SK-N-SH (cell line): Measurements from ENCODE around the gene CCDC171. TPM values are rescaled to one million over a fixed set of nuclear protein-coding genes. Genes with fewer than 3 reads are reported as not detected.

Experiments used
- CTCF ChIA-PET: fragments of 300-600, 350-600 bp; formaldehyde crosslinking; extraction: SDS; loops from one replicate; lab custom pipeline; 2021; lab: Yijun Ruan, JAX
- POLR2A ChIA-PET: fragments of 350-600 bp; sonication (Branson Sonifier 250); formaldehyde crosslinking; extraction: SDS; loops from one replicate; lab custom pipeline; 2020; ENCODE audit warnings: antibody characterized with exemption, inconsistent platforms; lab: Yijun Ruan, JAX
- DNase-seq: peaks from one replicate; pipeline ENCODE4 v3.0.0; 2012
- H2AFZ ChIP-seq: fragments of 200-600 bp; sonication (generic); 2 replicates; pipeline ENCODE4 v1.8.1; 2016; ENCODE audit warnings: antibody characterized with exemption, mild to moderate bottlenecking, low read depth
- H3F3A ChIP-seq: fragments of 200-600 bp; sonication (generic); replicated peaks from 2 replicates; pipeline ENCODE3; 2016; ENCODE audit warnings: antibody characterized with exemption, mild to moderate bottlenecking; ENCODE audit not compliant: insufficient read depth
- H3K27ac ChIP-seq, 2 experiments: fragments of 200-500 bp in 1 of 2; fragments of 200-600 bp in 1 of 2; sonication (Bioruptor generic) in 1 of 2; sonication (generic), shearing (Covaris generic) in 1 of 2; 2 replicates each; pipeline versions ENCODE4 v1.5.1 to v1.6.1; 2014 to 2016; ENCODE audit warnings: low read depth in 2 of 2, inconsistent platforms in 1 of 2, low read length in 1 of 2, mild to moderate bottlenecking in 1 of 2, mixed read lengths in 1 of 2
- H3K27me3 ChIP-seq: fragments of 200-600 bp; sonication (generic), shearing (Covaris generic); 2 replicates; pipeline ENCODE4 v1.6.1; 2016; ENCODE audit warnings: mixed run types; ENCODE audit not compliant: insufficient read depth
- H3K36me3 ChIP-seq, 2 experiments: fragments of 200-500 bp in 1 of 2; fragments of 200-600 bp in 1 of 2; sonication (Bioruptor generic) in 1 of 2; sonication (generic) in 1 of 2; replicated peaks in 1 of 2; 2 replicates each; pipeline versions ENCODE3 to v1.5.1; 2014 to 2016; ENCODE audit warnings: low read length in 1 of 2, mild to moderate bottlenecking in 1 of 2; ENCODE audit not compliant: insufficient read depth in 2 of 2, control insufficient read depth in 1 of 2
- H3K4me1 ChIP-seq, 2 experiments: fragments of 200-500 bp in 1 of 2; fragments of 200-600 bp in 1 of 2; sonication (Bioruptor generic) in 1 of 2; sonication (generic), shearing (Covaris generic) in 1 of 2; 2 replicates each; pipeline versions ENCODE4 v1.5.1 to v1.6.1; 2014 to 2016; ENCODE audit warnings: low read depth in 1 of 2, low read length in 1 of 2, mixed run types in 1 of 2; ENCODE audit not compliant: insufficient read depth in 2 of 2, control insufficient read depth in 1 of 2
- H3K4me2 ChIP-seq: fragments of 200-600 bp; sonication (generic), shearing (Covaris generic); 2 replicates; pipeline ENCODE4 v1.6.1; 2017; ENCODE audit warnings: mixed run types
- H3K4me3 ChIP-seq, 2 experiments: fragments of 200-500 bp in 1 of 2; fragments of 200-600 bp in 1 of 2; sonication (Bioruptor generic) in 1 of 2; sonication (generic), shearing (Covaris generic) in 1 of 2; 2 replicates each; pipeline versions ENCODE4 v1.5.1 to v1.8.1; 2014 to 2016; ENCODE audit warnings: low read depth in 2 of 2, inconsistent platforms in 1 of 2, low read length in 1 of 2, mild to moderate bottlenecking in 1 of 2, mixed read lengths in 1 of 2, moderate library complexity in 1 of 2
- H3K79me2 ChIP-seq: fragments of 200-600 bp; sonication (generic); 2 replicates; pipeline ENCODE4 v1.8.1; 2017; ENCODE audit warnings: mild to moderate bottlenecking; ENCODE audit not compliant: insufficient read depth
- H3K9ac ChIP-seq: fragments of 200-600 bp; sonication (generic); 2 replicates; pipeline ENCODE4 v1.6.1; 2017; ENCODE audit warnings: mixed run types
- H3K9me2 ChIP-seq: fragments of 200-600 bp; sonication (generic); 2 replicates; pipeline ENCODE4 v1.6.1; 2017; ENCODE audit warnings: mixed run types
- H3K9me3 ChIP-seq: fragments of 200-600 bp; sonication (generic); 2 replicates; pipeline ENCODE4 v1.6.1; 2017; ENCODE audit warnings: mixed run types, mild to moderate bottlenecking, moderate library complexity
- H4K20me1 ChIP-seq: fragments of 200-600 bp; sonication (generic); 2 replicates; pipeline ENCODE4 v1.6.1; 2017; ENCODE audit warnings: mild to moderate bottlenecking, mixed run types; ENCODE audit not compliant: insufficient read depth
- CHD2 ChIP-seq: fragments of 150-350 bp; IDR thresholded peaks from 2 replicates; pipeline ENCODE4 v1.6.1; 2018; ENCODE audit warnings: low read length; ENCODE audit not compliant: partially characterized antibody
- ELF1 ChIP-seq: IDR thresholded peaks from 2 replicates; pipeline ENCODE4 v1.4.0; 2012
- EP300 ChIP-seq, 2 experiments: IDR thresholded peaks; 2 replicates each; pipeline versions ENCODE4 v1.4.0 to v1.6.1; 2012; ENCODE audit warnings: borderline replicate concordance in 1 of 2, low read depth in 1 of 2, low read length in 1 of 2
- MEF2A ChIP-seq: IDR thresholded peaks from 2 replicates; pipeline ENCODE4 v1.4.0; 2012; ENCODE audit warnings: low read depth, borderline replicate concordance
- MXI1 ChIP-seq: IDR thresholded peaks from 2 replicates; pipeline ENCODE4 v1.6.1; 2012; ENCODE audit warnings: mild to moderate bottlenecking, low read depth, low read length, improper control_type of control experiment
- NFIC ChIP-seq: IDR thresholded peaks from 2 replicates; pipeline ENCODE4 v1.4.0; 2012; ENCODE audit warnings: borderline replicate concordance
- NRF1 ChIP-seq: IDR thresholded peaks from 2 replicates; pipeline ENCODE4 v1.6.1; 2012; ENCODE audit warnings: low read depth, mild to moderate bottlenecking, low read length
- POLR2AphosphoS5 ChIP-seq: IDR thresholded peaks from 2 replicates; pipeline ENCODE4 v1.6.1; 2012; ENCODE audit warnings: low read depth, low read length
- RAD21 ChIP-seq: IDR thresholded peaks from 2 replicates; pipeline ENCODE4 v1.6.1; 2012; ENCODE audit warnings: mild to moderate bottlenecking, low read length
- RCOR1 ChIP-seq: fragments of 150-350 bp; IDR thresholded peaks from 2 replicates; pipeline ENCODE4 v1.6.1; 2017; ENCODE audit warnings: antibody characterized with exemption, low read length
- RFX5 ChIP-seq: IDR thresholded peaks from 2 replicates; pipeline ENCODE4 v1.6.1; 2012; ENCODE audit warnings: mild to moderate bottlenecking, improper control_type of control experiment, low read length
- SIN3A ChIP-seq: IDR thresholded peaks from 2 replicates; pipeline ENCODE4 v1.6.1; 2012; ENCODE audit warnings: low read depth, mild to moderate bottlenecking, low read length, moderate library complexity, borderline replicate concordance
- TEAD4 ChIP-seq: IDR thresholded peaks from 2 replicates; pipeline ENCODE4 v1.4.0; 2012; ENCODE audit warnings: mild to moderate bottlenecking, borderline replicate concordance; ENCODE audit not compliant: insufficient read depth
- YY1 ChIP-seq: IDR thresholded peaks from 2 replicates; pipeline ENCODE4 v1.4.0; 2012; ENCODE audit warnings: low read depth, mild to moderate bottlenecking
- WGBS: methylation state at CpG from one replicate; pipeline ENCODE4 v1.1.6; 2017; ENCODE audit warnings: low lambda C conversion rate; 5-methylcytosine and 5-hydroxymethylcytosine counted together
- polyA plus RNA-seq, 3 experiments: library from polyadenylated mRNA; depleted of rRNA; stranded (reverse); fragments of >200 nt; gene quantifications; 2 replicates each; pipeline ENCODE4 v1.2.3, GENCODE V29; 2012
- TF ChIP-seq, protein P1 (sequence below): IDR thresholded peaks from 2 replicates; pipeline ENCODE4 v1.4.0; 2012; ENCODE audit warnings: low read depth, borderline replicate concordance
- TF ChIP-seq, protein P2 (sequence below): IDR thresholded peaks from 2 replicates; pipeline ENCODE4; 2012
- TF ChIP-seq, protein P3 (sequence below): IDR thresholded peaks from 2 replicates; pipeline ENCODE4 v1.4.0; 2012; ENCODE audit warnings: low read depth
- TF ChIP-seq, protein P4 (sequence below): IDR thresholded peaks from 2 replicates; pipeline ENCODE4 v1.4.0; 2012; ENCODE audit warnings: low read depth, borderline replicate concordance

Gene CCDC171
- polyA plus RNA-seq, 1 of the 3 experiments (the other 2 are of a cell fraction), result 0.54 TPM

DNA sequence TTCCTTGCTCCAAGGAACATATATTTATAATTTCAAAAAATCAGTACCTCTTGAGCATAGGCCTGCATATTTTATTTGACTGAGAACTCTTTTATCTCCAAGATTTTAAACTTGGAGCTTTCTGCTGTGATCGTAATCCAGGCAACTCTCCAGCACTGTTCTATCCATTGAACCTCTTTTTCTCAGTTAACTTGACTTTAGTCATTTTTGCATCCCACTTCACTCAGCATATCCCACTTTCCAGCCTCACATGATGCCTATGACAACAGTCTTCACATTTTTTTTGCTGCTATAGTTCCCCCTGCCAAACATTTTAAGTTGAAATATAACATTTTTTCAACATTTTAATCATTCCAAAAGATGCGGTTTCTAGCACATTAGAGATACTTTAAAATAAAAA, 33.0 kb upstream of the CCDC171 start:
- no peak for TF ChIP-seq ELF1
- no peak for TF ChIP-seq RCOR1
- TF ChIP-seq POLR2AphosphoS5, result no peak
- TF ChIP-seq MEF2A, result no peak
- TF ChIP-seq, protein P1, sequence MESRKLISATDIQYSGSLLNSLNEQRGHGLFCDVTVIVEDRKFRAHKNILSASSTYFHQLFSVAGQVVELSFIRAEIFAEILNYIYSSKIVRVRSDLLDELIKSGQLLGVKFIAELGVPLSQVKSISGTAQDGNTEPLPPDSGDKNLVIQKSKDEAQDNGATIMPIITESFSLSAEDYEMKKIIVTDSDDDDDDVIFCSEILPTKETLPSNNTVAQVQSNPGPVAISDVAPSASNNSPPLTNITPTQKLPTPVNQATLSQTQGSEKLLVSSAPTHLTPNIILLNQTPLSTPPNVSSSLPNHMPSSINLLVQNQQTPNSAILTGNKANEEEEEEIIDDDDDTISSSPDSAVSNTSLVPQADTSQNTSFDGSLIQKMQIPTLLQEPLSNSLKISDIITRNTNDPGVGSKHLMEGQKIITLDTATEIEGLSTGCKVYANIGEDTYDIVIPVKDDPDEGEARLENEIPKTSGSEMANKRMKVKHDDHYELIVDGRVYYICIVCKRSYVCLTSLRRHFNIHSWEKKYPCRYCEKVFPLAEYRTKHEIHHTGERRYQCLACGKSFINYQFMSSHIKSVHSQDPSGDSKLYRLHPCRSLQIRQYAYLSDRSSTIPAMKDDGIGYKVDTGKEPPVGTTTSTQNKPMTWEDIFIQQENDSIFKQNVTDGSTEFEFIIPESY, result no peak
- TF ChIP-seq, protein P2, sequence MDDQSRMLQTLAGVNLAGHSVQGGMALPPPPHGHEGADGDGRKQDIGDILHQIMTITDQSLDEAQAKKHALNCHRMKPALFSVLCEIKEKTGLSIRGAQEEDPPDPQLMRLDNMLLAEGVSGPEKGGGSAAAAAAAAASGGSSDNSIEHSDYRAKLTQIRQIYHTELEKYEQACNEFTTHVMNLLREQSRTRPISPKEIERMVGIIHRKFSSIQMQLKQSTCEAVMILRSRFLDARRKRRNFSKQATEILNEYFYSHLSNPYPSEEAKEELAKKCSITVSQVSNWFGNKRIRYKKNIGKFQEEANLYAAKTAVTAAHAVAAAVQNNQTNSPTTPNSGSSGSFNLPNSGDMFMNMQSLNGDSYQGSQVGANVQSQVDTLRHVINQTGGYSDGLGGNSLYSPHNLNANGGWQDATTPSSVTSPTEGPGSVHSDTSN, result no peak
- no peak for TF ChIP-seq NFIC
- TF ChIP-seq, all 33 proteins: peak for 0
- H3K36me3 ChIP-seq, result no peaks in the 10 kb centered on the region
- H3K9me2 ChIP-seq, result no peaks in the 10 kb centered on the region; the same call in 1 of the 2 replicates
- no peak overlapping the region for H3K27ac ChIP-seq
- H3F3A ChIP-seq, result no peaks in the 10 kb centered on the region
- ChIA-PET CTCF (no interaction called here), POLR2A (no interaction called here)
- no peak overlapping the region for H3K9ac ChIP-seq
- no peak overlapping the region for H3K4me2 ChIP-seq
- no peaks in the 10 kb centered on the region for H3K9me3 ChIP-seq
- no peaks in the 10 kb centered on the region for H3K27me3 ChIP-seq
- DNase-seq, result no peak
- no peaks in the 10 kb centered on the region for H3K79me2 ChIP-seq
- 93% methylated on average over 2 of the region's 2 CpGs for WGBS
- no peaks in the 10 kb centered on the region for H4K20me1 ChIP-seq
- H2AFZ ChIP-seq, result no peak overlapping the region
- H3K4me1 ChIP-seq, result no peaks in the 10 kb centered on the region
- no peak overlapping the region for H3K4me3 ChIP-seq

DNA sequence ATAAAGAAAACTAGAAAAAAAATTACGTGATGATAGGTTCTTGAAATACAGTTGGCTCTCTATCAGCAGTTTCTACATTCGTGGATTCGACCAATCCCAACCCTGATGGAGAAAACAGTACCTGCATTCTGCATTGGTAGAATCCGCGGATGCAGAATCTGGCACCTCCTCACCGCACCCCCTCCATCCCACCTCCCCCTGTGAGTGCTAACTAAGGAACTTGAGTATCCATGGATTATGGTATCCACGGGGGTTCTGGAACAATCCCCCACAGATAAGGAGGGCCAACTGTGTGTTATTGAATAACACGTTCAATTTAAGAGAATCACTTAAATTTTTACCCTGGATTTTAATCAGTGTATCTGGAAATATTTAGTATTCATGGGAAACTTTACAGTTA, 31.6 kb upstream of the CCDC171 start:
- H3F3A ChIP-seq, result no peaks in the 10 kb centered on the region
- ChIA-PET POLR2A (no interaction called here), CTCF (no interaction called here)
- H3K36me3 ChIP-seq, result no peaks in the 10 kb centered on the region
- no peak overlapping the region for H3K27ac ChIP-seq
- TF ChIP-seq, protein P3, sequence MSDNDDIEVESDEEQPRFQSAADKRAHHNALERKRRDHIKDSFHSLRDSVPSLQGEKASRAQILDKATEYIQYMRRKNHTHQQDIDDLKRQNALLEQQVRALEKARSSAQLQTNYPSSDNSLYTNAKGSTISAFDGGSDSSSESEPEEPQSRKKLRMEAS, result no peak
- TF ChIP-seq MEF2A (no peak), RAD21 (no peak), MXI1 (no peak), RCOR1 (no peak), CHD2 (no peak), YY1 (no peak), EP300 (IDR thresholded peaks at IDR 0.05; ENCODE audit: borderline replicate concordance in 1 of 2, low read depth in 1 of 2, low read length in 1 of 2) (no peak), NRF1 (no peak), SIN3A (no peak), NFIC (no peak), TEAD4 (no peak), RFX5 (no peak)
- TF ChIP-seq, protein P2, result no peak
- TF ChIP-seq, protein P4, sequence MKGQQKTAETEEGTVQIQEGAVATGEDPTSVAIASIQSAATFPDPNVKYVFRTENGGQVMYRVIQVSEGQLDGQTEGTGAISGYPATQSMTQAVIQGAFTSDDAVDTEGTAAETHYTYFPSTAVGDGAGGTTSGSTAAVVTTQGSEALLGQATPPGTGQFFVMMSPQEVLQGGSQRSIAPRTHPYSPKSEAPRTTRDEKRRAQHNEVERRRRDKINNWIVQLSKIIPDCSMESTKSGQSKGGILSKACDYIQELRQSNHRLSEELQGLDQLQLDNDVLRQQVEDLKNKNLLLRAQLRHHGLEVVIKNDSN, result no peak
- TF ChIP-seq, protein P1, result no peak
- no peak overlapping the region for H3K4me2 ChIP-seq
- 83% methylated on average over 8 of the region's 8 CpGs for WGBS
- H3K9me3 ChIP-seq, result no peaks in the 10 kb centered on the region
- H3K9me2 ChIP-seq, result no peaks in the 10 kb centered on the region; the same call in 1 of the 2 replicates
- H3K4me3 ChIP-seq, result no peak overlapping the region
- no peaks in the 10 kb centered on the region for H4K20me1 ChIP-seq
- no peak for DNase-seq
- H3K4me1 ChIP-seq, result no peaks in the 10 kb centered on the region
- no peaks in the 10 kb centered on the region for H3K27me3 ChIP-seq
- H3K79me2 ChIP-seq, result no peaks in the 10 kb centered on the region
- no peak overlapping the region; the same call in 1 of the 2 replicates for H2AFZ ChIP-seq
- H3K9ac ChIP-seq, result no peak overlapping the region
